GM08714 (cell line): ENCODE measurements around the gene SAA1.
"Not testable (repeated sequence)": the region's sequence is repeated elsewhere in the genome, so short reads cannot be mapped to it uniquely, and the experiment has no call there.

ENCODE experiments used
- H3K4me3 ChIP-seq: fragments of 200-500 bp; sonication (Bioruptor generic); 2 replicates; pipeline ENCODE4 v1.5.1; 2014; ENCODE audit warnings: mild to moderate bottlenecking, low read length, inconsistent platforms
- ZNF274 ChIP-seq: IDR thresholded peaks from 2 replicates; pipeline ENCODE4 v1.6.1; 2012; ENCODE audit warnings: mild to moderate bottlenecking, low read depth, low read length

The SAA1 gene

DNA sequence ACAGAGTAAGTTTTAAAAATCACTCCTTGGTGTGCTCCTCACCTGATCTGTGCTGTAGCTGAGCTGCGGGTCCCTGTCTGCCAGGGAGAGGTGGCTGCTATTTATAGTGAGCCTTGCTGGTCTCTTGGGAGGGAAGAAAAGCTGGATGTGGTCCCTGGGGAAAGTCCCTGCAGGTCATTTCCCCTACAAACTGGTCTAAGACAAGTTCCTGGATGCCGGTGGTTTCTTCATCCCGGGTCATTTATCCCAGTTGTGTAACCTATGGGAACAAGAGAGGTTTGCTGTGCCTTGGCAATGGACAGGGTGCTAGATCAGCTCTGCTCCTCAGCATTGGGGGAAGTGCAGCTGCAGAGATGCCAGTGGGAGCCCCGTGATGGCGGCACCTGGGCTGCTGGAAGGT is 17.5 kb upstream of the SAA1 start, which contains the start of gene SAA2:
Gene SAA2, minus strand, starts transcription at position 108 of the 400 bp plus-strand sequence. CDS start 657 bp downstream, outside the sequence.
- no peak within 1 kb of the TSS for H3K4me3 ChIP-seq

DNA sequence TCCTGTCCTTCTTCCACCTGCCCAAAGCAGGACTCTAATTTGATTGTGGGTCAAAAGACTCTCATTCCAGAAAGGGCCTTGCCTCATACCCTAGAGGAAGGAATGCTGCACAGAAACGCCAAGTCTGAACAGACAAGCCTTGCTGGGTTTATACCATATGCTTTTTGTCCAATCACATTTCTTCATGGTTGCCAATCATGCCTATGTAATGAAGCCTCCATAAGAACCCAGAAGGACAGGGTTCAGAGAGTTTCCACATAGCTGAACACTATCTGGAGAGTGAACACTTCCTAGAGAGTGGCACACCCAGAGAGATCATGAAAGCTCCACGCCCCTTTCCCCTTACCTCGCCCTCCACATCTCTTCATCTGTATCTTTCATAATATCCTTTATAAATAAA is 12.8 kb upstream of the SAA1 start:
- H3K4me3 ChIP-seq, result no peak overlapping the region
- no peak for TF ChIP-seq ZNF274

More for the DNA sequence above, 17.5 kb upstream of the SAA1 start, which contains the start of gene SAA2:
- TF ChIP-seq ZNF274, result no peak

DNA sequence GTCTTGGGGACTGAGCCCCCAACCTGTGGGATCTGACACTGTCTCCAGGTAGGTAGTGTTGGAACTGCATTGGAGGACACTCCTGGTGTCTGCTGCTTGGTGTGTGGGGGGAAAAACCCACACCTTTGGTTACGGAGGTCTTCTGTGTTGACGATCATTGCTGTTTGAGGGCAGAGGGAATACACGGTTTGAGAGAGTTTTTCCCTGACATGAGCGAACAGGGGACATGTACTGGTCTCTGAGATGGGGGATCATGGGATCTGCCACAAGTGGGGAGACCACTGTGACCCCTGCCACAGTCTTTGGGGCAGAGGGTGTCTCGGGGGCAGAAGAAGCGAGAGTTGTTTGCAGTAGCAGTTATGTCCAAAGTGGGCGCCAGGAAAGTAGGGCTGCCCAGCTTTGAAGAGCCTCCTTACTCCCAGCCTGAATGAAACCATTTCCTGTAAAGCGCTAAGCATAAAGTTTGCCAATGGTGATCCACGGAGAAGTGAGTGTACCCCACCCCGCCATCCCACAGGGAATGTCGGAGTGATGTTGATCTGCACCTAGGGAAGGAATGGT is 12.2 kb upstream of the SAA1 start:
- no peak for TF ChIP-seq ZNF274
- H3K4me3 ChIP-seq, result no peak overlapping the region

DNA sequence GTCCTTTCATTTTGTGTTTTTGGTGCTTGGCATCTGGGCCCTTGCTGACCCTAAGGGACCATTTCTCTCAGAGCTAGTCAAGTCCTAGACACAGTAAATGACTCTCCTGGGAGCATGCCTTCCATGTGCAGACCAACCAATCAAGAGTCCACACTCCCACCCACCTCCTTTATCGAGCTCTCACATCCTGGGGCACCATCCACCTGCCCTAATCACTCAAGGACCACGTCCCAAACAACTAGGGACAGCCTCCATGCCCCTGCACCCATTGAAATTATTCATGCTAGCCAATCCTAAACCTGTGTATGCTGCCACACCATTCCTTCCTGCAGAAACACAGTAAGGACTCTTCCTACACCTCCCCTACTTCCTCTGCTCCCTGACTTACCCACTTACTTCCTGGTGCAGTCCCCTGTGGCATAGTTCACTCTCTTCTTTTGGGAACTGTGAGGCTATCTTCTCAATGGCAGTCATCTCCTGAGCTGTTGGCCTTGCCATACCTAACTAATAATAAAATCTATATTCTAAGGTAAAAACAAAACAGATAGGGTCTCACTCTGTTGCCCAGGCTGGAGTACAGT is 11.2 kb upstream of the SAA1 start:
- no peak overlapping the region for H3K4me3 ChIP-seq
- no peak for TF ChIP-seq ZNF274

DNA sequence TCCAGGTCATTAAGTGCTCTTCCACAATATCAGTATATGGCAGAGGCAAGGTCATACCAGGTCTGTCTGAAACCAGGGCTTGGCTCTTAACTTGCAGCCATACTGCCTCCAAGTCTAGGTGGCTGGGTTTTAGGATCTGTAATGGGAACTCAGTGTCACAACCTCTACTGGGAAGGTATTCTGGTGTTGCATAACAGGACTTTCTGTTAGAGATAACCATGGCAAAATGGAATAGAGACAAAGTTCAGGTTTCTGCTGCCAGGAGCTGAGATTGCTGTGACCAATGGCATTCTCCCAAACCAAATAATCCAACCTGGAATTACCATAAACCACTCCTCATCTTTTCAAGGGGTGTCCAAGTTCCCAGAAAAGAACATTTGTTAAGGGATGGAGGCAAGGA is 6.8 kb upstream of the SAA1 start:
- no peak overlapping the region for H3K4me3 ChIP-seq
- no peak for TF ChIP-seq ZNF274

DNA sequence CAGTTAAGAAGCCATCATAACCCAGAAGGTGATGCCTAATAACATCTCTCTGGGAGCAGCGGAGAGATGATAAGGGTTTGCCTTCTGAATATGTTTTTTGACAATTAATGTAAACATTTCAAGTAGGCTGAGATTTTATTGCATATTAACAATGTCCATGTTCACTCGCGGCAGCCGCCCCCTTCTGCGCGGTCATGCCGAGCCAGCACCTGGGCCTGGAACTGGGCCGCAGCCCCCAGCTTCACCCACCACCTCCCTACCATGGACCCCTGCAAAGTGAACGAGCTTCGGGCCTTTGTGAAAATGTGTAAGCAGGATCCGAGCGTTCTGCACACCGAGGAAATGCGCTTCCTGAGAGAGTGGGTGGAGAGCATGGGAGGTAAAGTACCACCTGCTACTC is 4.3 kb upstream of the SAA1 start:
- TF ChIP-seq ZNF274, result no peak
- no peak overlapping the region for H3K4me3 ChIP-seq

DNA sequence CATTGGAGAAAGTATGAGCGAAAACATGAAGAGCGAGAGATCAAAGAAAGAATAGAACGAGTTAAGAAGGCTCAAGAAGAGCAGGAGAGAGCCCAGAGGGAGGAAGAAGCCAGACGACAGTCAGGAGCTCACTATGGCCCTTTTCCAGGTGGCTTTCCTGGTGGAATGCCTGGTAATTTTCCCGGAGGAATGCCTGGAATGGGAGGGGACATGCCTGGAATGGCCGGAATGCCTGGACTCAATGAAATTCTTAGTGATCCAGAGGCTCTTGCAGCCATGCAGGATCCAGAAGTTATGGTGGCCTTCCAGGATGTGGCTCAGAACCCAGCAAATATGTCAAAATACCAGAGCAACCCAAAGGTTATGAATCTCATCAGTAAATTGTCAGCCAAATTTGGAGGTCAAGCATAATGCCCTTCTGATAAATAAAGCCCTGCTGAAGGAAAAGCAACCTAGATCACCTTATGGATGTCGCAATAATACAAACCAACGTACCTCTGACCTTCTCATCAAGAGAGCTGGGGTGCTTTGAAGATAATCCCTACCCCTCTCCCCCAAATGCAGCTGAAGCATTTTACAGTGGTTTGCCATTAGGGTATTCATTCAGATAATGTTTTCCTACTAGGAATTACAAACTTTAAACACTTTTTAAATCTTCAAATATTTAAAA is 3.2 kb upstream of the SAA1 start:
- H3K4me3 ChIP-seq, result not testable (repeated sequence)

DNA sequence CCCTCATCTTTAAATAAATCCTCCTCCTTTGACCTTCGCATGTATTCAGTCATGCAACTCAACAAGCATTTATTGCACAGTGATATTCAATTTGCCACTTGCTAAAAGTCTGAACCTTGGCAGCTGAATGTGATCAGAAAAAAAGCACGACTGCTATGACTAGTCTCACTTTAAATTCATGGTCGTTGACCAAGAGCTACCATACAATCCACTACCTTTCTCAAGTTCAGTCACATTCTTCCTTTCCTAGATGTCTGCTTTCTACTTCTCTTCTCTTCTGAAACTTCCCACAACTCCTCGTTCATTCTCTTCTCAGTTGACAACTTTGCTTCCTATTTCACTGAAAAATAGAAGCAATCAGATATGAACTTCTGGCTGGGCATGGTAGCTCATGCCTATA is 2.0 kb upstream of the SAA1 start:
- no peak overlapping the region for H3K4me3 ChIP-seq
- TF ChIP-seq ZNF274, result no peak

DNA sequence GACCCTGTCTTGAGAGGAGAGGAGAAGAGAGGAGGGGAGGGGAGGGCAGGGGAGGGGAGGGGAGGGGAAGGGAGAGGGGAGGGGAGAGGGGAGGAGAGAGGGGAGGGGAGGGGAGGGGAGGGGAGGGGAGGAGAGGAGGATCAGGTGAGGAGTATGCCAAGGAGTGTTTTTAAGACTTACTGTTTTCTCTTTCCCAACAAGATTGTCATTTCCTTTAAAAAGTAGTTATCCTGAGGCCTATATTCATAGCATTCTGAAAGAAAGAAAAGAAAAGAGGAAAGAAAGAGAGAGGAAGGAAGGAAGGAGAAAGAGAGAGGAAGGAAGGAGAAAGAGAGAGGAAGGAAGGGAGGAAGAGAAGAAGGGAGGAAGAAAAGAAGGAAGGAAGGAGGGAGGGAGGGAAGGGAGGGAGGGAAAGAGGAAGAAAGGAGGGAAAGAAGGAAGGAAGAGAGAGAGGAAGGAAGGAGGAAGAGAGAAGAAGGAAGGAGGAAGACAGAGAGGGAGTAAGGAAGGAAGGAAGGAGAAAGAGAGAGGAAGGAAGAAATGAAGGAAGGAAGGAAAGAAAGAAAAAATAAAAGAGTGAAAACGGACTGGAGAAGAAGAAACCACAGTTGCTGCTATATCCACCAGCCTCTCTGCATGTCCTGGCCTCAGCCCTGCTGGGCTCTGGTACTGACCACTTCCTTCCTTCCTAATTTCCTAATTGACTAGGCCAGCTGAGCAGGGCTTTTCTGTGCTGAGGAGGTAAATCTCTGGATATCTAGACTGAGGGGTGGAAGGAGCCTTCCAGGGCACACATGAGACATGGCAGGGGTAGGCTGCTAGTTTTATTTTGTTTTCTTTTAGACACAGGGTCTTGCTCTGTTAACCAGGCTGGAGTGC is 1.1 kb upstream of the SAA1 start:
- no peak for TF ChIP-seq ZNF274
- no peak overlapping the region for H3K4me3 ChIP-seq

DNA sequence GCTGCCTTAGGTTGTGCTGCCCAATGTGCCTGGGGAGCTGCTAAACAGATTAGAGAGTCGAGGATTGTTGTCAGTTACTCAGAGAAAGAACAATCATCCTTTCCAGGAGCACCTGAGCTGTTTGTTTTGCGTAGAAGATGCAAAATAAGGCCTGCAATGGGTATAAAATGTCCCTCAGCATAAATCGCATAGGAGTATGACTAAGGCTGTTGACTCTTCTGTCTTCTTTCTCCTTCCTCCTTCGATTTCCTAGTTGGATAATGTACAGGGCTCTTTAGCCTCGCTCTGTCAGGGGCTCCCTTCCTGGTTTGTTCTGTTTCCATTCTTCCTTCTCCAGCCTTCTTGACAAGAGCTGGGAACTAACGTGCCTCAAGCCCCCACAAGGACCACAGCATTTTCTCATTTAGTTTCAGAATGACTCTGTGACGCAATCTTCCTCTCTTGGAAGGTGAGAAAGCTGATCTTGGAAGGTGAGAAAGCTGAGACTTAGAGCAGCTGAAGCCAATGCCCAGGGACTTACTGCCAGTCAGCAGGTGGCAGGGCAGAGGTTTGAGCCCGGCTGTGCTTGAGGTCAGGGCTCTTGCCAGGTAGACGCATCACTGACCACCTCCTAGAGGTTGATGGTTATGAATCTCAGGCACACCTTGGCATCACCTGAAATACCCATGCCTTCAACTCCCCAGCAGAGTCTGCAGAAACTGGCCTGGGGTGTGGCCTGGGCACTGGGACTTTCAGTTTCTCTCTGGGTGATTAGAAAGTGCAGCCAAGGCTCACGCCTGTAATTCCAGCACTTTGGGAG is 1.5 kb downstream of the SAA1 start:
- not testable (repeated sequence) for H3K4me3 ChIP-seq

DNA sequence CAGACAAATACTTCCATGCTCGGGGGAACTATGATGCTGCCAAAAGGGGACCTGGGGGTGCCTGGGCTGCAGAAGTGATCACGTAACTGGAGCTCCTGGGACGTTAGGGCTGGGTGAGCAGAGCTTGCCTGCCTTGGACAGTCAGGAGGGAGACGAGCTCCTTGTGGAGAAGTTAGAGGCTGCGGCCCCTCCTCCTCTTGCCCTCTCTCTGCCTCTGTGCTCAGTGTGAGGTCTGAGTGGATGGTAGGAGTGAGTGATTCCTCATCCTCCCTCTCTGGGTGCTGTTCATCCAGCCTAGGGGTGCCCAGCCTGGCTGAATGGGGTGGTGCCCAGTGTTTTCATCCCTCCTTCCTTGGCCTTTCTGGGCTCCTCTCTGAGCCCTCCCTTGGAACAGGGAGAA is 3.2 kb downstream of the SAA1 start:
- not testable (repeated sequence) for H3K4me3 ChIP-seq

DNA sequence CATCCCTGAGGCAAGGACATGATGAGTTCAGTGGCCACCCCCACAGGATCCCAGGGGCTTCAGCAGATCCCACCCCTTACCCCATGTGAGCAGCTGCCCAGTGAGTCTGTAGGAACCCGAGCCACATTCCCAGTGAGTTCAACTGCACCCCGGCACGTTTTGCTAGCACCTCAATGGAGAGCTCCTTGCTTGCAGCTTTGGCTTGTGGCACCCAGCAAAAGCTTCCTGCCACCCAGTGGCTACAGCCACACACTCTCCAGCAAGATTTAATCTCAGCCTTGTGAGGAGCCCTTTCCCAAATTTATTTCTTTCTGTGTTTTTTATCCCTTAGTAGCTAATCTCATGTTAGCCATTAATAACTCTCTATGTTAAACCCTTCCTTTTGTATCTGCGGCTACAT is 4.0 kb downstream of the SAA1 start:
- no peak for TF ChIP-seq ZNF274

DNA sequence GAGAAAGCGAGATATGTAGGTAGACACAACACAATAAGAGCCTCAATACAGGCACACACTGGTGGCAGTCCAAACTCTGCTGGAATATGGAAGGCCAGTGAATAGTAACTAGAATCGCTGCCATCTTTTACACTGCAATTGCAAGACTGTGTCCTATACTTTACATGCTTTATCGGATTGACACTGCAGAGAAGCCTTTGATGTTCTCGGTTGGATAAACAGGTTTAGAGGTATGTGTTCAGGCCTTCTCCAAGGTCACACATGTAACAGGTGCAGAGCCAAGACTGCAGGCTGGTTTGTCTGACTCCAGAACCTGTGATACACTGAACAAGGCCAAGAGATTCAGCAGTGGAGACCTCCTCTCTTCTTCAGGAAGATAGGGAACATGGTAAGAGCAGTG is 5.1 kb downstream of the SAA1 start:
- no peak for TF ChIP-seq ZNF274
- no peak overlapping the region for H3K4me3 ChIP-seq

More for the DNA sequence above, 4.0 kb downstream of the SAA1 start:
- H3K4me3 ChIP-seq, result no peak overlapping the region
